ENCODE data around the gene MBNL1.

- TF ChIP-seq SIN3A (IDR thresholded peaks at IDR 0.05; ENCODE audit: borderline replicate concordance, insufficient read depth, low read depth, low read length) (no peak), REST (IDR thresholded peaks at IDR 0.05; ENCODE audit: insufficient read depth in 1 of 2, low read depth in 2 of 2, low read length in 1 of 2) (no peak), CTCF (IDR thresholded peaks at IDR 0.05) (no peak)
Observed at GRCh38 chr3:152391671-152392070, 122.9 kb downstream of the MBNL1 start.

All from Panc1 (cell line).